Measurements from ENCODE around the gene NUDT3.

GRCh38 chr6:34246249-34246562 lies 146.3 kb downstream of the NUDT3 start:
- no peak for TF ChIP-seq RFX5 (IDR thresholded peaks at IDR 0.05; ENCODE audit: low read length)
- TF ChIP-seq CTCF (IDR thresholded peaks at IDR 0.05) = no peak
- no peak for TF ChIP-seq REST (IDR thresholded peaks at IDR 0.05; ENCODE audit: low read depth, low read length)
- no peak for TF ChIP-seq ELF1 (IDR thresholded peaks at IDR 0.05)
- TF ChIP-seq EZH2phosphoT487 (IDR thresholded peaks at IDR 0.05; ENCODE audit: borderline replicate concordance, low read depth) = no peak
